Parathyroid adenoma (tissue), 2 donors: Measurements from ENCODE around the gene SLC22A4.

Source experiments
- H2AFZ ChIP-seq: fragments of 300-600 bp; sonication (generic); one replicate; pipeline ENCODE4 v1.7.0; 2017; ENCODE audit warnings: antibody characterized with exemption, mild to moderate bottlenecking
- H3K27ac ChIP-seq: fragments of 300-600 bp; sonication (generic); one replicate; pipeline ENCODE4 v1.7.0; 2017
- H3K27me3 ChIP-seq: fragments of 300-600 bp; sonication (generic); one replicate; pipeline ENCODE4 v1.7.0; 2017; ENCODE audit warnings: low read length; ENCODE audit not compliant: control insufficient read depth, insufficient read depth
- H3K36me3 ChIP-seq: fragments of 300-600 bp; sonication (generic); one replicate; pipeline ENCODE4 v1.7.0; 2017; ENCODE audit warnings: low read length; ENCODE audit not compliant: control insufficient read depth, insufficient read depth
- H3K4me1 ChIP-seq: fragments of 300-600 bp; sonication (generic); one replicate; pipeline ENCODE4 v1.7.0; 2017; ENCODE audit warnings: control low read depth
- H3K4me2 ChIP-seq: fragments of 300-600 bp; sonication (generic); one replicate; pipeline ENCODE4 v1.7.0; 2017; ENCODE audit warnings: low read length
- H3K4me3 ChIP-seq: fragments of 300-600 bp; sonication (generic); one replicate; pipeline ENCODE4 v1.7.0; 2017; ENCODE audit warnings: low read depth, low read length
- H3K79me2 ChIP-seq: fragments of 300-600 bp; sonication (generic); one replicate; pipeline ENCODE4 v1.7.0; 2017; ENCODE audit warnings: control low read depth
- H3K9ac ChIP-seq: fragments of 300-600 bp; sonication (generic); one replicate; pipeline ENCODE4 v1.7.0; 2017; ENCODE audit warnings: mild to moderate bottlenecking
- H3K9me3 ChIP-seq: fragments of 300-600 bp; sonication (generic); one replicate; pipeline ENCODE4 v1.7.0; 2017; ENCODE audit warnings: low read length; ENCODE audit not compliant: control insufficient read depth
- CTCF ChIP-seq: fragments of 300-600 bp; sonication (generic); IDR thresholded peaks from one replicate; pipeline ENCODE4 v1.7.0; 2017; ENCODE audit warnings: antibody characterized with exemption, mild to moderate bottlenecking
- donor health status: primary hyperparathyroidism.

Gene SLC22A4

GRCh38 chr5:132319975-132320374, 25.8 kb downstream of the SLC22A4 start:
- Histone ChIP-seq H3K4me3 (no peak overlapping the region), H3K9ac (no peak overlapping the region), H3K4me1 (no peaks in the 10 kb centered on the region), H3K9me3 (no peaks in the 10 kb centered on the region), H3K27ac (no peak overlapping the region), H3K4me2 (no peak overlapping the region), H3K36me3 (no peaks in the 10 kb centered on the region), H3K27me3 (no peaks in the 10 kb centered on the region), H2AFZ (no peak overlapping the region), H3K79me2 (no peaks in the 10 kb centered on the region)
- TF ChIP-seq CTCF, result no peak

- Histone ChIP-seq H3K9me3 (no peaks in the 10 kb centered on the region), H3K27ac (no peak overlapping the region), H3K4me1 (no peaks in the 10 kb centered on the region), H2AFZ (no peak overlapping the region), H3K9ac (no peak overlapping the region), H3K4me2 (no peak overlapping the region), H3K4me3 (no peak overlapping the region), H3K79me2 (no peaks in the 10 kb centered on the region), H3K27me3 (no peaks in the 10 kb centered on the region), H3K36me3 (no peaks in the 10 kb centered on the region)
- TF ChIP-seq CTCF, result no peak
Measured at GRCh38 chr5:132321109-132321721, 27.0 kb downstream of the SLC22A4 start.

GRCh38 chr5:132322266-132322665, 28.1 kb downstream of the SLC22A4 start:
- Histone ChIP-seq H3K4me2 (no peak overlapping the region), H3K36me3 (no peaks in the 10 kb centered on the region), H3K27me3 (no peaks in the 10 kb centered on the region), H3K4me3 (no peak overlapping the region), H3K27ac (no peak overlapping the region), H3K9me3 (no peaks in the 10 kb centered on the region), H3K79me2 (no peaks in the 10 kb centered on the region), H2AFZ (no peak overlapping the region), H3K4me1 (no peaks in the 10 kb centered on the region), H3K9ac (no peak overlapping the region)
- no peak for TF ChIP-seq CTCF

GRCh38 chr5:132323202-132323601, 29.0 kb downstream of the SLC22A4 start:
- Histone ChIP-seq H3K4me3 (no peak overlapping the region), H3K9ac (no peak overlapping the region), H2AFZ (no peak overlapping the region), H3K79me2 (no peaks in the 10 kb centered on the region), H3K9me3 (no peaks in the 10 kb centered on the region), H3K27me3 (no peaks in the 10 kb centered on the region), H3K27ac (no peak overlapping the region), H3K36me3 (no peaks in the 10 kb centered on the region), H3K4me2 (no peak overlapping the region), H3K4me1 (peaks cover 3% of the 10 kb centered on the region)
- TF ChIP-seq CTCF, result no peak

- Histone ChIP-seq H3K4me3 (no peak overlapping the region), H3K36me3 (no peaks in the 10 kb centered on the region), H3K27ac (no peak overlapping the region), H3K79me2 (no peaks in the 10 kb centered on the region), H3K4me1 (peaks cover 3% of the 10 kb centered on the region), H3K9ac (no peak overlapping the region), H3K27me3 (no peaks in the 10 kb centered on the region), H3K4me2 (no peak overlapping the region), H2AFZ (no peak overlapping the region), H3K9me3 (no peaks in the 10 kb centered on the region)
- no peak for TF ChIP-seq CTCF
Measured at GRCh38 chr5:132325691-132326090, 31.5 kb downstream of the SLC22A4 start.
